Stomach (tissue), 4 donors: ENCODE data around the gene TMCO4.

Experiments
- EP300 ChIP-seq: sonication (generic); formaldehyde crosslinking; IDR thresholded peaks from one replicate; pipeline ENCODE4 v1.6.1; 2017; ENCODE audit warnings: antibody characterized with exemption
- POLR2AphosphoS5 ChIP-seq, 3 donors: sonication (generic); formaldehyde crosslinking; IDR thresholded peaks; one replicate each; pipeline ENCODE4 v1.6.1; 2016; ENCODE audit warnings: antibody characterized with exemption in 3 of 3
- TF ChIP-seq, protein P1 (sequence below), 7 experiments: fragments of 450-650 bp in 4 of 7; fragments of 200-600 bp in 3 of 7; sonication (generic) in 3 of 7; IDR thresholded peaks; one replicate each; pipeline ENCODE4 v1.5.1; 2016 to 2019; ENCODE audit warnings: antibody characterized with exemption in 7 of 7, control low read depth in 2 of 7, mild to moderate bottlenecking in 1 of 7

- TF ChIP-seq, protein P1, sequence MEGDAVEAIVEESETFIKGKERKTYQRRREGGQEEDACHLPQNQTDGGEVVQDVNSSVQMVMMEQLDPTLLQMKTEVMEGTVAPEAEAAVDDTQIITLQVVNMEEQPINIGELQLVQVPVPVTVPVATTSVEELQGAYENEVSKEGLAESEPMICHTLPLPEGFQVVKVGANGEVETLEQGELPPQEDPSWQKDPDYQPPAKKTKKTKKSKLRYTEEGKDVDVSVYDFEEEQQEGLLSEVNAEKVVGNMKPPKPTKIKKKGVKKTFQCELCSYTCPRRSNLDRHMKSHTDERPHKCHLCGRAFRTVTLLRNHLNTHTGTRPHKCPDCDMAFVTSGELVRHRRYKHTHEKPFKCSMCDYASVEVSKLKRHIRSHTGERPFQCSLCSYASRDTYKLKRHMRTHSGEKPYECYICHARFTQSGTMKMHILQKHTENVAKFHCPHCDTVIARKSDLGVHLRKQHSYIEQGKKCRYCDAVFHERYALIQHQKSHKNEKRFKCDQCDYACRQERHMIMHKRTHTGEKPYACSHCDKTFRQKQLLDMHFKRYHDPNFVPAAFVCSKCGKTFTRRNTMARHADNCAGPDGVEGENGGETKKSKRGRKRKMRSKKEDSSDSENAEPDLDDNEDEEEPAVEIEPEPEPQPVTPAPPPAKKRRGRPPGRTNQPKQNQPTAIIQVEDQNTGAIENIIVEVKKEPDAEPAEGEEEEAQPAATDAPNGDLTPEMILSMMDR (IDR thresholded peaks at IDR 0.05), result no peak
- TF ChIP-seq EP300, result no peak
- TF ChIP-seq POLR2AphosphoS5 (IDR thresholded peaks at IDR 0.05), result no peak
These were observed 28.4 kb downstream of the TMCO4 start for GRCh38 chr1:19771350-19771749.
